Activated T-helper 1 cell treated with anti-CD3 and anti-CD28 coated beads, Interleukin-12 subunit alpha, Interleukin-12 subunit beta, Interleukin-2, Interleukin-4 antibody, amounts not matched to agents 30 ng/mL and 10 ng/mL and 1 ng/mL, durations not matched to agents 14 hours and 24 hours and 36 hours (primary cell): Measurements from ENCODE around the gene FBXO9. TPM values are rescaled to one million over a fixed set of nuclear protein-coding genes. Genes with fewer than 3 reads are reported as not detected.

ENCODE experiments used
- DNase-seq: peaks from one replicate; pipeline ENCODE4 v3.0.0; 2021; ENCODE audit warnings: low spot score
- H3K27ac Mint-ChIP-seq: one replicate; pipeline ENCODE4 v1.8.0; 2021; ENCODE audit warnings: mild to moderate bottlenecking, mixed read lengths
- H3K27me3 Mint-ChIP-seq: one replicate; pipeline ENCODE4 v1.8.0; 2022; ENCODE audit warnings: mild to moderate bottlenecking, moderate library complexity, mixed read lengths; ENCODE audit not compliant: insufficient read depth
- H3K36me3 Mint-ChIP-seq: one replicate; pipeline ENCODE4 v1.8.0; 2021; ENCODE audit warnings: low read depth, mixed read lengths
- H3K4me1 Mint-ChIP-seq: one replicate; pipeline ENCODE4 v1.8.0; 2021; ENCODE audit warnings: low read depth, mixed read lengths
- H3K4me3 Mint-ChIP-seq: one replicate; pipeline ENCODE4 v1.8.0; 2021; ENCODE audit warnings: mild to moderate bottlenecking, moderate library complexity, mixed read lengths
- H3K9me3 Mint-ChIP-seq: one replicate; pipeline ENCODE4 v1.8.0; 2021; ENCODE audit warnings: mixed read lengths
- intact Hi-C: fragments of 100-400 bp; cut with micrococcal nuclease; formaldehyde crosslinking; loops from one replicate; pipeline ENCODE4 v1.15.1; 2024
- total RNA-seq: library from RNA; stranded (reverse); gene quantifications from 2 replicates; pipeline ENCODE4 v1.2.3, GENCODE V29; 2022

Gene FBXO9
- 67.3 and 73.2 TPM in 2 replicates for total RNA-seq

DNA sequence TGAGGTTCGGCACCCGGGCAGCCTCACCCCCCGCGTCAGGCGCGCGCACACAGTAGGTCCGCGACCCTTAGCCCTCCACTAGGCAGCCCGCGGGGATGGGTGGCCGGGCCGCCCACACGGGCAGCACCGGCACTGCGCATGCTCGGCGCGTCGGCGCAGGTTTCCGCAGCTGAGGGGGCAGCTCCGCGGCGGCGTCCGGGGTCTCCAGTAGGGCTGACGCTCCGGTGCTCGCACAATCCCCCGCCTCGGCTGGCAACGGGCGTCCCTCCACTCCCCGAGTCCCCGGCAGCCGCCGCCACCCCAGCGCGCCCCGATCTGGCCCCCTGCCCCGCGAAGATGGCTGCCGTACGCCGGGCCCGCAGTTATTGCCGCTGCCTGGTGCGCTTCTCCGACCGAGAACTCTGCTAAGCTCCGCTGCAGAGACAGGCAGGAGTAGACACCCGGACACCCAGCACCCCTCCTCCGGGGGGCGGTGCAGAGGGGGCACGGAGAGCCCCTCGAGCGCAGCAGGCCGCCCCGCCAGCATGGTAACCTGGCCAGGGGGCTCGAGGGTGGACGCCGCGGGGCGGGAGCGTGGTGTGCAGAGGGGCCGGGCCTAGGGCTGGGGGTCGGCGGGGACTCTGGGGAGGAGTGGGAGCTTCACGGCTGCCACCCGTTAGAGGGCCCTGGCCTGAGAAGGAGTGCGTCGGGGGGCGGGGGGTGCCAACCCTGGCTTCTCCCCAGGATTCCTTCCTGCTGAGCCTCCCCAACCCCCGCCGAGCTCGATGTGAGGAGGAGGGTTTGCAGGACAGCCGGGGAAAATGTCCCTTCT is at the start of gene FBXO9:
FBXO9 (plus strand) TSS at position 139 of the 811 bp plus-strand sequence; CDS start at position 525, 386 bp downstream.
- Mint-ChIP-seq H3K27ac (peak within 1 kb of the TSS; percentile 99), H3K4me1 (peaks cover 41% of the 10 kb centered on the region), H3K4me3 (peak within 1 kb of the TSS; percentile 99), H3K9me3 (no peaks in the 10 kb centered on the region), H3K36me3 (peaks cover 3% of the 10 kb centered on the region), H3K27me3 (peaks cover 2% of the 10 kb centered on the region)
- intact Hi-C loops = loop anchor here (1.0 to 5.0 kb wide), 4 partner anchors 70 to 645 kb away; partner anchors contain the start of genes EFHC1 and GSTA4
- DNase-seq = peak; percentile 80

DNA sequence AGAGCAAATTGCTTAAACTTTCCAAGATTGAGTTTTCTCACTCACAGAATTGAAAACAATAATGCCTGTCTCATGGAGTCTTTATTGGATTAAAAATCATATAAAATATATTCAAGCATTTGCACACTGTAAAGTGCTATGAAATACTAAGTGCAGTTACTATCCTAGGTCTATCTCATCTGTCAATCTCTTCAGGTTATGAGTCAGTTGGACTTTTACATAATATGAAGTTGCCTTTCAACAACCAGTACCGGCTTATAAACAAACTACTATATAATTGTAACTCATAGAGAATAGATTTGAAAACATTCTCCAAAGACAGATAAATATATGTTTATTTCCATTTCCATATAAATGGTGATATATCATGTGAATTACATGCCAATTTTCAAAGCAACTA is 49.7 kb upstream of the FBXO9 start:
- Mint-ChIP-seq H3K27ac (no peak overlapping the region), H3K27me3 (no peaks in the 10 kb centered on the region), H3K4me3 (no peak overlapping the region), H3K9me3 (no peaks in the 10 kb centered on the region), H3K36me3 (peaks cover 28% of the 10 kb centered on the region), H3K4me1 (no peaks in the 10 kb centered on the region)
- no peak for DNase-seq
- intact Hi-C loops = no loop called here

DNA sequence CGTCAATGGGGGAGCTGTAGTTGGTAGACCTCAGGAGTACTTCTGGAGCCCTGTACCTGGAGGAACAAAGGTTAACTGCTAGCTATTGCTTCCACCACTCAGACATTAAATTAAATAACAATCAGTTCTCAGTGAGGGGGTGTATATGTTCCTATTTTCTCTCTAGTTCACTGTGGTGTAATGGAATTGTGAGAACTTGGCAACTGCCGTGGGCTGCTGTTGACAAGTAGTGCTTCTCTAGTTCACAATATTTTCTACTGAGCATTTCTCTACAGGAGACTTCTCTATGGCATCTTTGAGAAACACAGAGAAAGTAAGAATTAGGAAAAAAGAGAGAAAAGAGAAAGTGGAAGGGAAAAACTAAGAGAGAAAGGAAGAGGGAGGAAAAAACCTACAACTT is 46.8 kb upstream of the FBXO9 start:
- Mint-ChIP-seq H3K27me3 (no peaks in the 10 kb centered on the region), H3K9me3 (no peaks in the 10 kb centered on the region), H3K27ac (no peak overlapping the region), H3K36me3 (peaks cover 28% of the 10 kb centered on the region), H3K4me1 (no peaks in the 10 kb centered on the region), H3K4me3 (no peak overlapping the region)
- no peak for DNase-seq
- intact Hi-C loops = no loop called here

DNA sequence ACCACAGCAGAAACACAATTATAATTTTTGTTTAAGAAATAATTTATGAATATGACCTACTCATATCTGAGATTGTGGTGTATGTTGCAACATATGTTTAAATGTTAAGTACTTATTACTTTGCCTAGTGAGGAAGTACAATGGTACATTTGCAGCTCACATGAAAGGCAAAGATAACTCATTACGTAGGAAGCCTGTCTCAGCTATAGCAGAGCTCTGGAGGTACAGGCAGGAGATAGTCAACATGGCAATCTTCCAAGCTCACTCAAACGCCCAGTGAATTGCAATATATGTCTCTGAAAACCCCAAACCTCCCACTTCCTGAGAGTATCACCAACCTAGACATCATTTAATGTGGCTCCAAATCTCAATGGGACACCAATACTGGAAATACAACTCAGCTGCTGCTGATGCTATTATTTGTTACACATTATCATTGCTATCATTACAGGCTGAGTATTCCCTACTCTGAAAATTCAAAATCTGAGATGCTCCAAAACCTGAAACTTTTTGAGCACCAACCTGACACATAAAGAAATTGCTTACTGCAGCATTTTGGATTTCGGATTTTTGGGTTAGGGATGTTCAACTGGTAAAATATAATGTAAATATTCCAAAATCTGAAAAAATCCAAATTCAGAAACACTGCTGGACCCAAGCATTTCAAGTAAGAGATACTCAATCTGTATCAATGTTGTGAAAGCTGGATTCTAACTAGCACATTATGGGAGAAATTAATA is 45.0 kb upstream of the FBXO9 start:
- Mint-ChIP-seq H3K9me3 (no peaks in the 10 kb centered on the region), H3K27me3 (no peaks in the 10 kb centered on the region), H3K36me3 (peaks cover 23% of the 10 kb centered on the region), H3K4me1 (no peaks in the 10 kb centered on the region), H3K27ac (no peak overlapping the region), H3K4me3 (no peak overlapping the region)
- no peak for DNase-seq
- intact Hi-C loops = no loop called here

DNA sequence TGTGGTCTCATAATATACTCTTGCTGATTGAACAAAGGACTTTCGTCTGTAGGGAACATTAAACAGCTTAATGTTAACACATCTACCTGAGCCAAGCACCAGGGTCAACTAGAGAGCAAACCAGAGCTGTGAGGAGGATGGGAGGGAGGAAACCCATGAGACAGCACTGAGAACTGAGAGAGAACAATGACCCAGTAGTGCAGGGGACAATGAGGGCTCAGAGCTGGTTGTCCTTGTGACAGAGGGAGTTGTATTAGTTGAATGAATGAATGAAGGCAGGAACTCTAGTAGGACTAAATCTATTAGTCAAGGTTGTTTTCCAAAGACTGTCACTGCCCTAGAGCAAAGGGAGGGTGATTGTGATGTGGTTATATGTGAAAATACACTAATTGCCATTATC is 41.9 kb upstream of the FBXO9 start:
- Mint-ChIP-seq H3K4me3 (no peak overlapping the region), H3K27me3 (no peaks in the 10 kb centered on the region), H3K9me3 (no peaks in the 10 kb centered on the region), H3K4me1 (peaks cover 10% of the 10 kb centered on the region), H3K27ac (no peak overlapping the region), H3K36me3 (peaks cover 12% of the 10 kb centered on the region)
- intact Hi-C loops = no loop called here
- DNase-seq = no peak

DNA sequence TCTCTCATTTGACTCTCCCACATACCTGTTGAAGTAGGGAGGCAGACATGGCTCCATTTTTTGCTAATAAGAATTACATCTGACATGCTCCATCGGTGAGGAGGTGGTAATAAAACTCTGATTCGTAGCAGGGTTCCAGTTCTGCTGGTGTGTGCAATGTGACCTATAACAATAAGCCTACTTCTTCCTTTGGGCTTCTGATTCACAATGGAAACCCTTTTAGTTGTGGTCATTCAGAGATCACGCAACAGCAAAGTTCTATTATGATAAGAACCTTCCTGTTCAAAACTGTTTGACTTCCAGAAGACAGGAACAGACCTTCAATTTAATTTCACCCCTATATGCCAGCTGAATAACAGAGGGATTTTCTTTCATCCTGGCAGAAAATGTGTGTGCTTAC is 38.7 kb upstream of the FBXO9 start:
- peak overlapping the region; percentile 24 for H3K27ac Mint-ChIP-seq
- no peak overlapping the region for H3K4me3 Mint-ChIP-seq
- H3K9me3 Mint-ChIP-seq = no peaks in the 10 kb centered on the region
- H3K27me3 Mint-ChIP-seq = no peaks in the 10 kb centered on the region
- H3K36me3 Mint-ChIP-seq = peaks cover 15% of the 10 kb centered on the region
- no peak for DNase-seq
- intact Hi-C loops = no loop called here
- H3K4me1 Mint-ChIP-seq = peaks cover 16% of the 10 kb centered on the region

DNA sequence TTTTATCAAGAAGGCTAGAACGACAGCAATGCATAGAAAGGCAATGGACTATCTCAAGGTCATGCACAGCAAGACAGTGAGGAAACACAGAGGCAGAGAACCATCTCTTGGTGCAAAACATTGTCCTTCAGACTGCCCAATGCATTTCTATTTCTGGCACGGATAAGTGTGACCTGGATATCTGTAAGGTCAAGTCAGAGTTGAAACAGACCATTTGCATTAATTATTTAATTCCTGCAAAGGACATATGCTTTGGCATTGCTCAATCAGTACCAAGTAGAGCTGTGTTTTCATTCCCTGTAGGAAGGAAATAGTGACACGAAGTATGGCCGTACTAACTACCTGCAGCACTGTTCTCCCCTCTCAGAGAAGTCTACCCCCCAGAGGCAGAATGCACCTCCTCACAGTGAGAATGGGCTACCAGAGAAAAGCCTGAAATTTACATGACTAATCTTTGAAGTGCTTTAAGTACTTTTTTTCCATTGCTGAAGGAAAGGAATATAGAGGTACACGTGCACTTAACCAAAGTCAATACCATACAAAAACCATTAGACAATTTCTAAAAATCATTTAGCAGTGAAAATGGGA is 38.0 kb upstream of the FBXO9 start:
- peaks cover 16% of the 10 kb centered on the region for H3K4me1 Mint-ChIP-seq
- peaks cover 15% of the 10 kb centered on the region for H3K36me3 Mint-ChIP-seq
- intact Hi-C loops = no loop called here
- no peaks in the 10 kb centered on the region for H3K9me3 Mint-ChIP-seq
- no peak for DNase-seq
- no peak overlapping the region for H3K27ac Mint-ChIP-seq
- H3K4me3 Mint-ChIP-seq = no peak overlapping the region
- H3K27me3 Mint-ChIP-seq = no peaks in the 10 kb centered on the region

DNA sequence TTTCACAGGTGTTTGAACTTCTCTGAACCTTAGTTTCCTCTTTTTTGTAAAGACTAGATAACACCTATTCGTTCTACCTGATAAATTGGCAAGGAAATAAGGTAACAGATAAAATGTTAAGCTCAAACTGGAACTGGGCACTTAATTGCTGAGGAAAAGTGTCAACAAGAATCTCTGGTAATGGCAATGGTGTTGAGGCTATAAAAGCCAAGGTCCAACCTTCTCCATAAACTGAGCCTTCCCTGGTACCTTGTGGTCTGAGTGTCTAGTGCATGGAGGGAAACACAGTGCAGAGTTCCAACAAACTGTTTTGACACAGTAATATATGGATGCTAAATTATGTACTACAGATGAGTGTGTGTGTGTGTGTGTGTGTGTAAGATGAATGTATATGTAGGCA is 36.7 kb upstream of the FBXO9 start:
- intact Hi-C loops = no loop called here
- H3K9me3 Mint-ChIP-seq = no peaks in the 10 kb centered on the region
- H3K27me3 Mint-ChIP-seq = no peaks in the 10 kb centered on the region
- H3K36me3 Mint-ChIP-seq = peaks cover 17% of the 10 kb centered on the region
- no peak for DNase-seq
- no peak overlapping the region for H3K27ac Mint-ChIP-seq
- peaks cover 16% of the 10 kb centered on the region for H3K4me1 Mint-ChIP-seq
- H3K4me3 Mint-ChIP-seq = no peak overlapping the region

DNA sequence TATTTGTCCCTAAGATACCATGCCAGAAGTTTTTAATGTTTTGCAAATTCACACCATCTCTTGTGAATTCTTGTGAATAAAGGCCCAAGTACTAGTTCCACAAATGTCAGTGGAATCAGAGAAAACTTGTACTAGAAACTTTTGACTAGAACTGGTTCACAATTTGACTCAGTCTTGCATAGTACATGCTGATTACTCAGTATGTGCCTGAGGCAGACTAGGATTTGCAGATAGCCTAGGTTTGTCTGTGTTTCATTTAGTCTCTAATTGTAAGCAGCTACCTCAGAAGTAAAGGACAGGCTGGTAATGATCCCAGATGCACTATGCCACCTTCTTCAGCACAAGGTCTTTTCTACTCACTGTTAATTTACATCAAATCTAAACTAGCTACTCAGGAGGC is 35.9 kb upstream of the FBXO9 start:
- Mint-ChIP-seq H3K27ac (peak overlapping the region; percentile 30), H3K27me3 (no peaks in the 10 kb centered on the region), H3K9me3 (no peaks in the 10 kb centered on the region), H3K4me3 (no peak overlapping the region), H3K4me1 (peaks cover 16% of the 10 kb centered on the region), H3K36me3 (peaks cover 19% of the 10 kb centered on the region)
- no peak for DNase-seq
- intact Hi-C loops = no loop called here

DNA sequence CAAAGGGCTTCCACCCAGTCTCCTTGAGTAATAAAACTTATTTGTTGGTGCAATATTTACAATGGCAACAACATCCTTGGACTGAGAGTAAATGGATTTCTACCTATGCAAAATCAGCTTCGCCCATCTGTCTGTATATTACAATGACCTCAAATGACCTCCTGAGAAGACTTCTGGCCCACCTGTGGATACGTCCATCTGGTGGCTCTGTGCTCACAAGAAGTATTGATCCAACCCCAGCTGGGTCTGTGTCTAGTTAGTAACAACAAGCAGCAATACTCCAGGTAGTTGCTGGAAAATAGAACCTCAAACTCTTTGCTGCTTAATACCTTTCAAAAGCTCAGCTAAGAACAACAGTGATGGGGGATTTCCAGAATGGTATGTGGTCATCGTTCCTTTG is 35.4 kb upstream of the FBXO9 start:
- no peaks in the 10 kb centered on the region for H3K27me3 Mint-ChIP-seq
- no peak for DNase-seq
- H3K9me3 Mint-ChIP-seq = no peaks in the 10 kb centered on the region
- H3K4me1 Mint-ChIP-seq = peaks cover 16% of the 10 kb centered on the region
- intact Hi-C loops = no loop called here
- H3K4me3 Mint-ChIP-seq = no peak overlapping the region
- H3K36me3 Mint-ChIP-seq = peaks cover 21% of the 10 kb centered on the region
- no peak overlapping the region for H3K27ac Mint-ChIP-seq

DNA sequence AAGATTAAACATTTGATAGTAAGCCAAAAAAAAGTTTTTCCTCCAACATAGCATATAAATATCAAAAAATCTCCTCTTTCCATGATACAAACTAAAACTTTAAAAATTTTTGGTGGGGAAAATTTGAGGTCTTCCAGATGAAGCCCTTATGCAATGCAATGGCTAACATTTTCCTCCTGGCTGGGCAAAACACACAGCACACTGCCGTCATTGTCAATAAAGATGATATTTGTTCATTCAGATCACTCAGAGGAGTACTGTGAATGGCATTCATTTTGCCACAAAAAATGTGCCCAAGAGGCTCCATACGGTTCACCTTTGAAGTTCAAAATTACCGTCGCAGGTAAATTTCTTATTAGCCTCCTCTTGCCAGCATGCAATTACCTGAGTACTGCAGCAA is 33.9 kb upstream of the FBXO9 start:
- no peak overlapping the region for H3K27ac Mint-ChIP-seq
- peaks cover 16% of the 10 kb centered on the region for H3K4me1 Mint-ChIP-seq
- H3K9me3 Mint-ChIP-seq = no peaks in the 10 kb centered on the region
- H3K4me3 Mint-ChIP-seq = no peak overlapping the region
- no peak for DNase-seq
- intact Hi-C loops = no loop called here
- H3K27me3 Mint-ChIP-seq = no peaks in the 10 kb centered on the region
- peaks cover 21% of the 10 kb centered on the region for H3K36me3 Mint-ChIP-seq

DNA sequence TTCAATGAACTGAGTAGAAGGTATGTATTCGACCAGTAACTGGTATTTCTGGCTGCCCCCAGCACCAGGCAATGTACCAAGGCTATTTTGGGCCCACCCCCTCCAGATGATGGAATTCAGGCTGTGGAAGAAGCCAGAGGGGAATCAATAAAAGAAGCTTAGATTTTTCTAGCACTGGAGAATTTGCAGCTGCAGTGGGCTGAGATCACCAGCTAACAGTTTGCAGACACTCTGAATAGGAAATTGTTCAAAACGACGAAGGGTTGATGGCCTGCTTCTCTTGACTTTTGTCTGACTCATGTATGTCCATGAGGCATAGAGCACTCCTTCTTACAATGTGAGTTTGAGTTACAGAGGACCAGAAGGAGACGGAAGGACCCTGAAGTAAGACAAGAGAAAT is 32.4 kb upstream of the FBXO9 start:
- no peak overlapping the region for H3K4me3 Mint-ChIP-seq
- H3K9me3 Mint-ChIP-seq = no peaks in the 10 kb centered on the region
- no peak overlapping the region for H3K27ac Mint-ChIP-seq
- no peak for DNase-seq
- H3K4me1 Mint-ChIP-seq = peaks cover 6% of the 10 kb centered on the region
- H3K36me3 Mint-ChIP-seq = peaks cover 24% of the 10 kb centered on the region
- intact Hi-C loops = no loop called here
- H3K27me3 Mint-ChIP-seq = no peaks in the 10 kb centered on the region

DNA sequence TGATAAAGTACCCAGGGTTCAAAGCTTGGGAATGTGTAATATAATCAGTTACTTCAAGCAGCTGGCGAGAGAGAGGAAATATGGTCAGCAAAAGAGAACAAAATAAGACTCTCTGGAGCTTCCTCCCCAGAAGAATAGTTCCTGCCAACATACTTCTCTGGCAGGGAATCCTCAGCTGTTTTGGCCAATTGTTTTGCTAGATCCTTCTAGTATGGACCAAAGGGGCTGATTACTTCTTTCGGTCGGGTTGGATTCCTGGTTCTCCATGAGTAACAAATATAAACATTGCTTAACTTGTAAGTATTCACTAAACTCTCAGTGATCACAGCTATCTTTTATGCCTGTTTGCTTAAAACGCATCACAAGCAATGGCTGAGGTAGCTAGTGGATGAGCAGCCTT is 31.4 kb upstream of the FBXO9 start:
- H3K36me3 Mint-ChIP-seq = peaks cover 22% of the 10 kb centered on the region
- DNase-seq = no peak
- intact Hi-C loops = no loop called here
- H3K9me3 Mint-ChIP-seq = no peaks in the 10 kb centered on the region
- H3K27ac Mint-ChIP-seq = no peak overlapping the region
- peaks cover 6% of the 10 kb centered on the region for H3K4me1 Mint-ChIP-seq
- H3K27me3 Mint-ChIP-seq = no peaks in the 10 kb centered on the region
- no peak overlapping the region for H3K4me3 Mint-ChIP-seq
